Heart left ventricle (tissue), 13 donors: ENCODE data around the gene KLHDC10.
"Not testable (repeated sequence)": the region's sequence is repeated elsewhere in the genome, so short reads cannot be mapped to it uniquely, and the experiment has no call there.

Experiments used
- POLR2A ChIP-seq, 2 donors: fragments of 450-650 bp; IDR thresholded peaks; one replicate each; pipeline ENCODE4 v1.6.1; 2017; ENCODE audit warnings: antibody characterized with exemption in 2 of 2, mild to moderate bottlenecking in 2 of 2, moderate library complexity in 2 of 2
- TF ChIP-seq, protein P1 (sequence below), 12 donors: fragments of 200-600 bp; sonication (generic) in 4 of 12; IDR thresholded peaks; one replicate each; pipeline versions ENCODE4 v1.5.0 to v1.8.0; 2018 to 2022; ENCODE audit warnings: antibody characterized with exemption in 12 of 12, mild to moderate bottlenecking in 5 of 12
- donor health status: ischemic (EF 13 %, LVEDD 7.1; RV severe dilation, severe dysfunction).
- donor health status: DM: no; HTN: yes; CAD: no.
- donor health status: DM: no; HTN: no; CAD: no.
- donor health status: ischemic (EF 25% LVEDD 6.9; RV normal size, moderate dysfunction).
- donor health status: ischemic (EF 25% LVEDD 5.7; RV mildly dilated, moderate dysfunction).
- donor health status: ischemic (EF 35%, LVEDD 5.7; RV mildly dilated, moderate dysfunction).
- donor health status: nonischemic (EF 11% LVEDD 7.7; RV severe dilation, severe dysfunction).
- donor health status: DM: yes; HTN: yes; CAD: no.
- donor health status: PGD.
- donor health status: ischemic (EF 29% LVEDD 5.4; RV normal size, mild dysfunction).
- donor health status: nonischemic (EF 23%, LVEDD 6.1; RV moderate dilation, normal function).

DNA sequence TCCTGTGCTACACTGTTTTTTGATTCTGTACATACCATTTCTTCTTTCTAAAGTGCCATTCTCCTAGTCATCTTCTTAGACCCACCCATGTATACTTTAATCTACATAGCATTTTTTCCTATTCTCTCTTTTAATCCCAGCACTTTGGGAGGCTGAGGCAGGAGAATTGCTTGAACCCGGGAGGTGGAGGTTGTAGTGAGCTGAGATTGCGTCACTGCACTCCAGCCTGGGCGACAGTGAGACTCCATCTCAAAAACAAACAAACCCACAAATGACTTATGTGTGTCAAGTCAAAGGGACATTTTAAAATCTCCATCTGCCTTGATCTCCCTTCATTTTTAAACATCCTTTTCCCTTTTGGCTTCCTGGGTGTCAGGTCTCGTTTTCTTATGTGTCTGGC, 13.2 kb downstream of the KLHDC10 start:
- TF ChIP-seq, protein P1, sequence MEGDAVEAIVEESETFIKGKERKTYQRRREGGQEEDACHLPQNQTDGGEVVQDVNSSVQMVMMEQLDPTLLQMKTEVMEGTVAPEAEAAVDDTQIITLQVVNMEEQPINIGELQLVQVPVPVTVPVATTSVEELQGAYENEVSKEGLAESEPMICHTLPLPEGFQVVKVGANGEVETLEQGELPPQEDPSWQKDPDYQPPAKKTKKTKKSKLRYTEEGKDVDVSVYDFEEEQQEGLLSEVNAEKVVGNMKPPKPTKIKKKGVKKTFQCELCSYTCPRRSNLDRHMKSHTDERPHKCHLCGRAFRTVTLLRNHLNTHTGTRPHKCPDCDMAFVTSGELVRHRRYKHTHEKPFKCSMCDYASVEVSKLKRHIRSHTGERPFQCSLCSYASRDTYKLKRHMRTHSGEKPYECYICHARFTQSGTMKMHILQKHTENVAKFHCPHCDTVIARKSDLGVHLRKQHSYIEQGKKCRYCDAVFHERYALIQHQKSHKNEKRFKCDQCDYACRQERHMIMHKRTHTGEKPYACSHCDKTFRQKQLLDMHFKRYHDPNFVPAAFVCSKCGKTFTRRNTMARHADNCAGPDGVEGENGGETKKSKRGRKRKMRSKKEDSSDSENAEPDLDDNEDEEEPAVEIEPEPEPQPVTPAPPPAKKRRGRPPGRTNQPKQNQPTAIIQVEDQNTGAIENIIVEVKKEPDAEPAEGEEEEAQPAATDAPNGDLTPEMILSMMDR (IDR thresholded peaks at IDR 0.05), result not testable (repeated sequence)
- not testable (repeated sequence) for TF ChIP-seq POLR2A (IDR thresholded peaks at IDR 0.05)
